ENCODE measurements around the gene TSPAN7.

DNA sequence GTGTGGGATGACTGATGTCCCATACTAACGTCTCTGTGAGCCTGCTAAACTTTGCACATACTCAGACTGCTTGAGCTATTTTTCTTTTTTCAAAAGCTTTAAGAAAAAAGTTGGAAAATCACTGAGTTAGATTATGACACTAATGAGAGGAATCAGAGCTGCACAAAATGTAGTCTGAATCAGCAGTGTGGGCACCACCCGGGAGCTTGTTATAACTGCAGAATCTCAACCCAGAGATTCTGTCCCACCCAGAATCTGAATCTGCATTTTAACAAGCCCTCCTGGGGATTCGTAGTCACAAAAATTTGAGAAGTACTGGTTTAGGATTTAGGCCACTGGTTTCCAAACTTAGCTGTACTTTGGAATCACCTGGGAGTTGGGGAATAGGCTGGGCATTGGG, 137.8 kb downstream of the TSPAN7 start:
- TF ChIP-seq, protein P1, sequence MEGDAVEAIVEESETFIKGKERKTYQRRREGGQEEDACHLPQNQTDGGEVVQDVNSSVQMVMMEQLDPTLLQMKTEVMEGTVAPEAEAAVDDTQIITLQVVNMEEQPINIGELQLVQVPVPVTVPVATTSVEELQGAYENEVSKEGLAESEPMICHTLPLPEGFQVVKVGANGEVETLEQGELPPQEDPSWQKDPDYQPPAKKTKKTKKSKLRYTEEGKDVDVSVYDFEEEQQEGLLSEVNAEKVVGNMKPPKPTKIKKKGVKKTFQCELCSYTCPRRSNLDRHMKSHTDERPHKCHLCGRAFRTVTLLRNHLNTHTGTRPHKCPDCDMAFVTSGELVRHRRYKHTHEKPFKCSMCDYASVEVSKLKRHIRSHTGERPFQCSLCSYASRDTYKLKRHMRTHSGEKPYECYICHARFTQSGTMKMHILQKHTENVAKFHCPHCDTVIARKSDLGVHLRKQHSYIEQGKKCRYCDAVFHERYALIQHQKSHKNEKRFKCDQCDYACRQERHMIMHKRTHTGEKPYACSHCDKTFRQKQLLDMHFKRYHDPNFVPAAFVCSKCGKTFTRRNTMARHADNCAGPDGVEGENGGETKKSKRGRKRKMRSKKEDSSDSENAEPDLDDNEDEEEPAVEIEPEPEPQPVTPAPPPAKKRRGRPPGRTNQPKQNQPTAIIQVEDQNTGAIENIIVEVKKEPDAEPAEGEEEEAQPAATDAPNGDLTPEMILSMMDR (conservative IDR thresholded peaks at IDR 0.05; ENCODE audit: low read length), result no peak
- no peak for TF ChIP-seq EZH2phosphoT487 (IDR thresholded peaks at IDR 0.05; ENCODE audit: borderline replicate concordance)
